ENCODE results near the gene HES3.
A peak's percentile ranks its signal among the peaks of the same experiment; 100 is the strongest.

DNA sequence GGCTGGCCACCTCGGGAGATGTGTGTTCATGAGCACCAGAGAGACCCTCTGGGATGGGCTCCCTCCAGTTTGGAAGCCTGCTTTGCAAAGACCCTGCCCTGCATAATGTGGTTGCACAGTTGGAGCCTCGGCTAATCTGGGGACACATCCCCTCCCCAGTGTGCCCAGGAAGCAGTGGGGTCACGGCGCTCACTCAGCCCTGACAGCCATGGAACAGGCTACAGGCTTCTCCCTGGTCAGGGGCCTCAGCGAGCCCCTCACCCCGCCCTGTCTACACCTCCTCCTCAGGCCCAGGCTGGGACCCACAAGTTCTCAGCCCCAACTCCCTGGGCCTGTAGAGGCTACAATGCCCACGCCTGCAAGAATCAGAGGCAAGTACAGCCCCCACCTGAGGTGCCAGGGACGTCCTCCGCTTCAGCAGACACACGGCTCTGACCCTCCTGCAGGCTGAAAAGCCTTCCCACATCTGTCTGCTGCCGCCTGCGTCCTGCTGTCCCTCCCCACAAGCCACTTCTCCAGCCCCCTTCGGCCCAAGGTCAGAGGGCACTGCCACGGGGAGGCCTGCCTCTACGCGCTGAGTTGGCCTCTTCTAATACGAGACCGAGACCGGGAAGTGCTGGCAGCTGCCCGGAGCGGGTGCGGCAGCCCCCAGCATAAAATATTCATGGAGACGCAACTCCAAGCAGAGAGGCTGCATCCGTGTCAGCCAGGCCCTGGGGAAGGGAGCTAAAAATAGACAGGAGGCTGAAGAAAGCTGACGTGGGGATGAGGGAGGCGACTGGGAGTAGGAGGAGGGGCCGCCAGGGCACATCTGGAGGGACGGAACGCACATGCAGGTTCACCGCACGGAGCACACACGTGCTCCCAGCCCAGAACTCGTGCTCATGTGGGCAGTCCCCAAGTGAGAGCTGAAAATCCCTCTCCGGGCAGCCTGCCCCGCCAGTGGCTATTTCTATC is 32.1 kb downstream of the HES3 start:
- TF ChIP-seq CTCF (IDR thresholded peaks at IDR 0.05) (no peak), POLR2AphosphoS5 (IDR thresholded peaks at IDR 0.05; ENCODE audit: insufficient read depth in 1 of 2, low read depth in 1 of 2) (peak; percentile 58 to 86)

All from vagina (tissue), 2 donors.